Measurements from ENCODE around the gene KIF7.

The KIF7 gene

GRCh38 chr15:89669309-89669865, 14.1 kb upstream of the KIF7 start:
- Histone ChIP-seq H4K8ac (ENCODE audit: low read length) (no peak overlapping the region), H2AK5ac (ENCODE audit: low read length, severe bottlenecking) (no peak overlapping the region), H3K9me3 (ENCODE audit: control insufficient read depth, low read length) (no peaks in the 10 kb centered on the region), H3K4ac (ENCODE audit: low read depth in 1 of 2, low read length in 2 of 2) (no peak overlapping the region), H3K18ac (ENCODE audit: low read depth in 1 of 2, low read length in 2 of 2) (no peak overlapping the region), H3K4me1 (ENCODE audit: control insufficient read depth, insufficient read depth, low read depth, low read length) (peaks cover 9% of the 10 kb centered on the region), H3K36me3 (ENCODE audit: control insufficient read depth in 1 of 2, insufficient read depth in 2 of 2, low read depth in 1 of 2, low read length in 2 of 2) (peaks cover 0 to 4% of the 10 kb centered on the region in 2 experiments), H4K91ac (ENCODE audit: low read length) (no peak overlapping the region), H3K79me1 (replicated peaks; ENCODE audit: low read length, poor library complexity, severe bottlenecking) (no peaks in the 10 kb centered on the region), H3K23ac (ENCODE audit: low read length in 2 of 2) (no peak overlapping the region), H2BK5ac (ENCODE audit: low read depth, low read length, poor library complexity, severe bottlenecking) (no peak overlapping the region), H3K4me2 (ENCODE audit: low read length, poor library complexity, severe bottlenecking) (no peak overlapping the region), H3K9ac (ENCODE audit: low read length) (no peak overlapping the region), H2BK120ac (ENCODE audit: low read depth, low read length) (no peak overlapping the region), H3K14ac (ENCODE audit: low read length in 2 of 2) (no peak overlapping the region), H3K27me3 (ENCODE audit: control insufficient read depth in 1 of 2, insufficient read depth in 1 of 2, low read length in 2 of 2) (no peaks in the 10 kb centered on the region), H2BK15ac (ENCODE audit: low read depth, poor library complexity, severe bottlenecking) (no peak overlapping the region), H2AFZ (ENCODE audit: low read depth, low read length) (no peak overlapping the region), H2BK12ac (ENCODE audit: low read length in 2 of 2) (no peak overlapping the region), H3K4me3 (ENCODE audit: insufficient read depth in 1 of 2, low read depth in 1 of 2, low read length in 2 of 2) (no peak overlapping the region), H3K27ac (ENCODE audit: low read length, poor library complexity, severe bottlenecking) (no peak overlapping the region)
- no peak for DNase-seq
- 82% methylated on average over 8 of the region's 9 CpGs for WGBS

- WGBS, result 98% methylated on average over 3 of the region's 3 CpGs
Observed at GRCh38 chr15:89668171-89668570, 12.9 kb upstream of the KIF7 start.

GRCh38 chr15:89667706-89667960, 12.4 kb upstream of the KIF7 start:
- H4K91ac ChIP-seq (ENCODE audit: low read length), result no peak overlapping the region
- H3K4me1 ChIP-seq (ENCODE audit: control insufficient read depth, insufficient read depth, low read depth, low read length), result peaks cover 17% of the 10 kb centered on the region
- H2BK120ac ChIP-seq (ENCODE audit: low read depth, low read length), result no peak overlapping the region
- no peak overlapping the region for H3K18ac ChIP-seq (ENCODE audit: low read depth in 1 of 2, low read length in 2 of 2)
- H3K36me3 ChIP-seq (ENCODE audit: control insufficient read depth in 1 of 2, insufficient read depth in 2 of 2, low read depth in 1 of 2, low read length in 2 of 2), result peaks cover 0 to 4% of the 10 kb centered on the region in 2 experiments
- no peak for DNase-seq
- no peaks in the 10 kb centered on the region for H3K9me3 ChIP-seq (ENCODE audit: control insufficient read depth, low read length)
- no peak overlapping the region for H3K23ac ChIP-seq (ENCODE audit: low read length in 2 of 2)
- no peak overlapping the region for H2BK12ac ChIP-seq (ENCODE audit: low read length in 2 of 2)
- no peak overlapping the region for H2BK15ac ChIP-seq (ENCODE audit: low read depth, poor library complexity, severe bottlenecking)
- no peak overlapping the region for H3K27ac ChIP-seq (ENCODE audit: low read length, poor library complexity, severe bottlenecking)
- H2AFZ ChIP-seq (ENCODE audit: low read depth, low read length), result no peak overlapping the region
- H2AK5ac ChIP-seq (ENCODE audit: low read length, severe bottlenecking), result no peak overlapping the region
- H3K79me1 ChIP-seq (replicated peaks; ENCODE audit: low read length, poor library complexity, severe bottlenecking), result no peaks in the 10 kb centered on the region
- no peak overlapping the region for H3K4me2 ChIP-seq (ENCODE audit: low read length, poor library complexity, severe bottlenecking)
- H3K4me3 ChIP-seq (ENCODE audit: insufficient read depth in 1 of 2, low read depth in 1 of 2, low read length in 2 of 2), result no peak overlapping the region
- no peaks in the 10 kb centered on the region for H3K27me3 ChIP-seq (ENCODE audit: control insufficient read depth in 1 of 2, insufficient read depth in 1 of 2, low read length in 2 of 2)
- H4K8ac ChIP-seq (ENCODE audit: low read length), result no peak overlapping the region
- H3K4ac ChIP-seq (ENCODE audit: low read depth in 1 of 2, low read length in 2 of 2), result no peak overlapping the region
- H2BK5ac ChIP-seq (ENCODE audit: low read depth, low read length, poor library complexity, severe bottlenecking), result no peak overlapping the region
- no peak overlapping the region for H3K9ac ChIP-seq (ENCODE audit: low read length)
- no peak overlapping the region for H3K14ac ChIP-seq (ENCODE audit: low read length in 2 of 2)
- 93% methylated on average over 5 of the region's 7 CpGs for WGBS

More at GRCh38 chr15:89668171-89668570, 12.9 kb upstream of the KIF7 start:
- no peak overlapping the region for H3K4me2 ChIP-seq (ENCODE audit: low read length, poor library complexity, severe bottlenecking)
- DNase-seq, result no peak
- no peaks in the 10 kb centered on the region for H3K27me3 ChIP-seq (ENCODE audit: control insufficient read depth in 1 of 2, insufficient read depth in 1 of 2, low read length in 2 of 2)
- no peak overlapping the region for H3K4me3 ChIP-seq (ENCODE audit: insufficient read depth in 1 of 2, low read depth in 1 of 2, low read length in 2 of 2)
- H2AK5ac ChIP-seq (ENCODE audit: low read length, severe bottlenecking), result no peak overlapping the region
- H2BK12ac ChIP-seq (ENCODE audit: low read length in 2 of 2), result no peak overlapping the region
- H4K8ac ChIP-seq (ENCODE audit: low read length), result no peak overlapping the region
- no peak overlapping the region for H4K91ac ChIP-seq (ENCODE audit: low read length)
- H3K27ac ChIP-seq (ENCODE audit: low read length, poor library complexity, severe bottlenecking), result no peak overlapping the region
- peaks cover 12% of the 10 kb centered on the region for H3K4me1 ChIP-seq (ENCODE audit: control insufficient read depth, insufficient read depth, low read depth, low read length)
- no peak overlapping the region for H3K23ac ChIP-seq (ENCODE audit: low read length in 2 of 2)
- H2BK5ac ChIP-seq (ENCODE audit: low read depth, low read length, poor library complexity, severe bottlenecking), result no peak overlapping the region
- no peak overlapping the region for H3K9ac ChIP-seq (ENCODE audit: low read length)
- no peak overlapping the region for H3K18ac ChIP-seq (ENCODE audit: low read depth in 1 of 2, low read length in 2 of 2)
- H3K36me3 ChIP-seq (ENCODE audit: control insufficient read depth in 1 of 2, insufficient read depth in 2 of 2, low read depth in 1 of 2, low read length in 2 of 2), result peaks cover 0 to 4% of the 10 kb centered on the region in 2 experiments
- H3K14ac ChIP-seq (ENCODE audit: low read length in 2 of 2), result no peak overlapping the region
- no peak overlapping the region for H2BK120ac ChIP-seq (ENCODE audit: low read depth, low read length)
- H3K79me1 ChIP-seq (replicated peaks; ENCODE audit: low read length, poor library complexity, severe bottlenecking), result no peaks in the 10 kb centered on the region
- no peak overlapping the region for H2BK15ac ChIP-seq (ENCODE audit: low read depth, poor library complexity, severe bottlenecking)
- H2AFZ ChIP-seq (ENCODE audit: low read depth, low read length), result no peak overlapping the region
- no peak overlapping the region for H3K4ac ChIP-seq (ENCODE audit: low read depth in 1 of 2, low read length in 2 of 2)
- H3K9me3 ChIP-seq (ENCODE audit: control insufficient read depth, low read length), result no peaks in the 10 kb centered on the region

GRCh38 chr15:89666858-89667705, 11.8 kb upstream of the KIF7 start:
- Histone ChIP-seq H2BK120ac (ENCODE audit: low read depth, low read length) (no peak overlapping the region), H4K8ac (ENCODE audit: low read length) (no peak overlapping the region), H3K79me1 (replicated peaks; ENCODE audit: low read length, poor library complexity, severe bottlenecking) (no peaks in the 10 kb centered on the region), H3K18ac (ENCODE audit: low read depth in 1 of 2, low read length in 2 of 2) (no peak overlapping the region), H3K9me3 (ENCODE audit: control insufficient read depth, low read length) (no peaks in the 10 kb centered on the region), H3K4ac (ENCODE audit: low read depth in 1 of 2, low read length in 2 of 2) (no peak overlapping the region), H3K27me3 (ENCODE audit: control insufficient read depth in 1 of 2, insufficient read depth in 1 of 2, low read length in 2 of 2) (no peaks in the 10 kb centered on the region), H2AK5ac (ENCODE audit: low read length, severe bottlenecking) (no peak overlapping the region), H2BK15ac (ENCODE audit: low read depth, poor library complexity, severe bottlenecking) (peak overlapping the region; percentile 70), H3K4me2 (ENCODE audit: low read length, poor library complexity, severe bottlenecking) (no peak overlapping the region), H2BK12ac (ENCODE audit: low read length in 2 of 2) (peak overlapping the region; percentile 56 to 57), H3K14ac (ENCODE audit: low read length in 2 of 2) (no peak overlapping the region), H3K27ac (ENCODE audit: low read length, poor library complexity, severe bottlenecking) (no peak overlapping the region), H3K4me1 (ENCODE audit: control insufficient read depth, insufficient read depth, low read depth, low read length) (peaks cover 21% of the 10 kb centered on the region), H2AFZ (ENCODE audit: low read depth, low read length) (no peak overlapping the region), H3K36me3 (ENCODE audit: control insufficient read depth in 1 of 2, insufficient read depth in 2 of 2, low read depth in 1 of 2, low read length in 2 of 2) (peaks cover 0 to 4% of the 10 kb centered on the region in 2 experiments), H3K4me3 (ENCODE audit: insufficient read depth in 1 of 2, low read depth in 1 of 2, low read length in 2 of 2) (no peak overlapping the region), H3K23ac (ENCODE audit: low read length in 2 of 2) (no peak overlapping the region), H4K91ac (ENCODE audit: low read length) (peak overlapping the region; percentile 54), H2BK5ac (ENCODE audit: low read depth, low read length, poor library complexity, severe bottlenecking) (no peak overlapping the region), H3K9ac (ENCODE audit: low read length) (no peak overlapping the region)
- 83% methylated on average over 12 of the region's 13 CpGs for WGBS
- no peak for DNase-seq
